SK-N-SH (cell line): Measurements from ENCODE around the gene GRIK3. TPM values are rescaled to one million over a fixed set of nuclear protein-coding genes. Genes with fewer than 3 reads are reported as not detected.

Source experiments
- CTCF ChIA-PET: fragments of 300-600, 350-600 bp; formaldehyde crosslinking; extraction: SDS; loops from one replicate; lab custom pipeline; 2021; lab: Yijun Ruan, JAX
- POLR2A ChIA-PET: fragments of 350-600 bp; sonication (Branson Sonifier 250); formaldehyde crosslinking; extraction: SDS; loops from one replicate; lab custom pipeline; 2020; ENCODE audit warnings: antibody characterized with exemption, inconsistent platforms; lab: Yijun Ruan, JAX
- DNase-seq: peaks from one replicate; pipeline ENCODE4 v3.0.0; 2012
- H2AFZ ChIP-seq: fragments of 200-600 bp; sonication (generic); 2 replicates; pipeline ENCODE4 v1.8.1; 2016; ENCODE audit warnings: antibody characterized with exemption, mild to moderate bottlenecking, low read depth
- H3F3A ChIP-seq: fragments of 200-600 bp; sonication (generic); replicated peaks from 2 replicates; pipeline ENCODE3; 2016; ENCODE audit warnings: antibody characterized with exemption, mild to moderate bottlenecking; ENCODE audit not compliant: insufficient read depth
- H3K27ac ChIP-seq, 2 experiments: fragments of 200-500 bp in 1 of 2; fragments of 200-600 bp in 1 of 2; sonication (Bioruptor generic) in 1 of 2; sonication (generic), shearing (Covaris generic) in 1 of 2; 2 replicates each; pipeline versions ENCODE4 v1.5.1 to v1.6.1; 2014 to 2016; ENCODE audit warnings: low read depth in 2 of 2, inconsistent platforms in 1 of 2, low read length in 1 of 2, mild to moderate bottlenecking in 1 of 2, mixed read lengths in 1 of 2
- H3K27me3 ChIP-seq: fragments of 200-600 bp; sonication (generic), shearing (Covaris generic); 2 replicates; pipeline ENCODE4 v1.6.1; 2016; ENCODE audit warnings: mixed run types; ENCODE audit not compliant: insufficient read depth
- H3K36me3 ChIP-seq, 2 experiments: fragments of 200-500 bp in 1 of 2; fragments of 200-600 bp in 1 of 2; sonication (Bioruptor generic) in 1 of 2; sonication (generic) in 1 of 2; replicated peaks in 1 of 2; 2 replicates each; pipeline versions ENCODE3 to v1.5.1; 2014 to 2016; ENCODE audit warnings: low read length in 1 of 2, mild to moderate bottlenecking in 1 of 2; ENCODE audit not compliant: insufficient read depth in 2 of 2, control insufficient read depth in 1 of 2
- H3K4me1 ChIP-seq, 2 experiments: fragments of 200-500 bp in 1 of 2; fragments of 200-600 bp in 1 of 2; sonication (Bioruptor generic) in 1 of 2; sonication (generic), shearing (Covaris generic) in 1 of 2; 2 replicates each; pipeline versions ENCODE4 v1.5.1 to v1.6.1; 2014 to 2016; ENCODE audit warnings: low read depth in 1 of 2, low read length in 1 of 2, mixed run types in 1 of 2; ENCODE audit not compliant: insufficient read depth in 2 of 2, control insufficient read depth in 1 of 2
- H3K4me2 ChIP-seq: fragments of 200-600 bp; sonication (generic), shearing (Covaris generic); 2 replicates; pipeline ENCODE4 v1.6.1; 2017; ENCODE audit warnings: mixed run types
- H3K4me3 ChIP-seq, 2 experiments: fragments of 200-500 bp in 1 of 2; fragments of 200-600 bp in 1 of 2; sonication (Bioruptor generic) in 1 of 2; sonication (generic), shearing (Covaris generic) in 1 of 2; 2 replicates each; pipeline versions ENCODE4 v1.5.1 to v1.8.1; 2014 to 2016; ENCODE audit warnings: low read depth in 2 of 2, inconsistent platforms in 1 of 2, low read length in 1 of 2, mild to moderate bottlenecking in 1 of 2, mixed read lengths in 1 of 2, moderate library complexity in 1 of 2
- H3K79me2 ChIP-seq: fragments of 200-600 bp; sonication (generic); 2 replicates; pipeline ENCODE4 v1.8.1; 2017; ENCODE audit warnings: mild to moderate bottlenecking; ENCODE audit not compliant: insufficient read depth
- H3K9ac ChIP-seq: fragments of 200-600 bp; sonication (generic); 2 replicates; pipeline ENCODE4 v1.6.1; 2017; ENCODE audit warnings: mixed run types
- H3K9me2 ChIP-seq: fragments of 200-600 bp; sonication (generic); 2 replicates; pipeline ENCODE4 v1.6.1; 2017; ENCODE audit warnings: mixed run types
- H3K9me3 ChIP-seq: fragments of 200-600 bp; sonication (generic); 2 replicates; pipeline ENCODE4 v1.6.1; 2017; ENCODE audit warnings: mixed run types, mild to moderate bottlenecking, moderate library complexity
- H4K20me1 ChIP-seq: fragments of 200-600 bp; sonication (generic); 2 replicates; pipeline ENCODE4 v1.6.1; 2017; ENCODE audit warnings: mild to moderate bottlenecking, mixed run types; ENCODE audit not compliant: insufficient read depth
- ELF1 ChIP-seq: IDR thresholded peaks from 2 replicates; pipeline ENCODE4 v1.4.0; 2012
- EZH2phosphoT487 ChIP-seq: fragments of 200-600 bp; sonication (generic); IDR thresholded peaks from 2 replicates; pipeline ENCODE4 v1.6.1; 2017; ENCODE audit warnings: low read depth, mixed run types, mild to moderate bottlenecking, antibody characterized with exemption, moderate library complexity, borderline replicate concordance
- FOXJ3 ChIP-seq: sonication (generic); formaldehyde crosslinking; IDR thresholded peaks from 2 replicates; pipeline ENCODE4 v1.5.1; 2020; ENCODE audit warnings: mild to moderate bottlenecking, missing genetic modification reagents
- GABPA ChIP-seq: IDR thresholded peaks from 2 replicates; pipeline ENCODE4 v1.4.0; 2012; ENCODE audit warnings: low read depth, mild to moderate bottlenecking
- GATA2 ChIP-seq: sonication (generic); formaldehyde crosslinking; IDR thresholded peaks from 2 replicates; pipeline ENCODE4 v1.5.0; 2020; ENCODE audit warnings: mild to moderate bottlenecking, missing genetic modification reagents
- MXI1 ChIP-seq: IDR thresholded peaks from 2 replicates; pipeline ENCODE4 v1.6.1; 2012; ENCODE audit warnings: mild to moderate bottlenecking, low read depth, low read length, improper control_type of control experiment
- NFIC ChIP-seq: IDR thresholded peaks from 2 replicates; pipeline ENCODE4 v1.4.0; 2012; ENCODE audit warnings: borderline replicate concordance
- NRF1 ChIP-seq: IDR thresholded peaks from 2 replicates; pipeline ENCODE4 v1.6.1; 2012; ENCODE audit warnings: low read depth, mild to moderate bottlenecking, low read length
- RCOR1 ChIP-seq: fragments of 150-350 bp; IDR thresholded peaks from 2 replicates; pipeline ENCODE4 v1.6.1; 2017; ENCODE audit warnings: antibody characterized with exemption, low read length
- RFX5 ChIP-seq: IDR thresholded peaks from 2 replicates; pipeline ENCODE4 v1.6.1; 2012; ENCODE audit warnings: mild to moderate bottlenecking, improper control_type of control experiment, low read length
- YY1 ChIP-seq: IDR thresholded peaks from 2 replicates; pipeline ENCODE4 v1.4.0; 2012; ENCODE audit warnings: low read depth, mild to moderate bottlenecking
- WGBS: methylation state at CpG from one replicate; pipeline ENCODE4 v1.1.6; 2017; ENCODE audit warnings: low lambda C conversion rate; 5-methylcytosine and 5-hydroxymethylcytosine counted together
- polyA plus RNA-seq, 3 experiments: library from polyadenylated mRNA; depleted of rRNA; stranded (reverse); fragments of >200 nt; gene quantifications; 2 replicates each; pipeline ENCODE4 v1.2.3, GENCODE V29; 2012
- TF ChIP-seq, protein P1 (sequence below): fragments of 150-350 bp; IDR thresholded peaks from 2 replicates; pipeline ENCODE4 v1.6.1; 2017; ENCODE audit warnings: antibody characterized with exemption, low read length, low read depth, borderline replicate concordance
- TF ChIP-seq, protein P2 (sequence below): IDR thresholded peaks from 2 replicates; pipeline ENCODE4 v1.6.1; 2012; ENCODE audit warnings: mild to moderate bottlenecking, low read depth, low read length, moderate library complexity
- TF ChIP-seq, protein P3 (sequence below): IDR thresholded peaks from 2 replicates; pipeline ENCODE4 v1.4.0; 2012; ENCODE audit warnings: low read depth, borderline replicate concordance
- TF ChIP-seq, protein P4 (sequence below): IDR thresholded peaks from 2 replicates; pipeline ENCODE4 v1.4.0; 2012; ENCODE audit warnings: low read depth, borderline replicate concordance
- TF ChIP-seq, protein P5 (sequence below): fragments of 150-350 bp; IDR thresholded peaks from 2 replicates; pipeline ENCODE4 v1.6.1; 2016; ENCODE audit warnings: mild to moderate bottlenecking, low read depth, low read length

GRIK3 gene
- polyA plus RNA-seq, 1 of the 3 experiments (the other 2 are of a cell fraction): not detected

DNA sequence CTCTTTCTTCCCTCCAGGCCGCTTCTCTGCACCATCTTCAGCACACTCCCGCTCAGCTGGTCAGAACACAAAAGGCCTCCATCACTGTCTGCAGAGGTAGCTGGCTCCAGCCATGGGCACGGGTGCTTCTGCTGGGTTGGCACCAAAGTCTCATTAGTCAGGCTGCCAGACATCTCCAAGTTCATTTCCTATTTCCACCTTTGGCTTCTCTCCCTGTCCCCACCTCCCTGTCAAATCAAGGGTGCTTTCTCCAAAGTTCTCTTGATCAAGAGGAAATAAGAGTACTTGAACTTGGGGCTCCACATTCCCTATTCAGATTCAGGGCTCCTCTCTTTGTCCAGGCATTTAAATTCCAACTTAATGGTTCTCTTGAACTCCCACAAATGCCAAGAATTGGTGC is 33.9 kb upstream of the GRIK3 start (continued):
- no peak for TF ChIP-seq GABPA

DNA sequence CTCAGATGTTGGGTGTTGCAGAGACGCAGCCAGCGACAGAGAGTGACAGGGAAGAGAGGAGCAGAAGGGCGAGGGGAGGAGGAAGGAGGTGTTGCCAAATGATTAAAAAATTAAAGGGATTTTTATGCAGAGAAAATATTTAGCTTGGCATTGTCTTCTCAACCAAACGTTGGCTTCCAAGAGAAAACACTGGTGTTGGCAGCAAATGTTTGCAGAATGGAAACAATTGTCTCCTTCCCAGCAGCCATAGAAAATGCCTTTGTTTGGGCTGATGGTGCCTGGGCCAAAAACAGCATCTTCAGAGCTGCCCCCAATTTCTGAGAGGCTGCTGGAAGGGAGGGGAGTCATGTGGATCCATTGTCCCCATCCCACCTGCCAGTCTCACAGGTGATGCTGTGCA is 29.7 kb upstream of the GRIK3 start:
- CTCF ChIA-PET: interaction anchor here (2.1 kb wide), 1 partner anchor 10 kb away, joined by 5 read pairs; no protein-coding TSS in a partner anchor
- Histone ChIP-seq H3F3A (no peaks in the 10 kb centered on the region), H3K4me1 (peaks cover 0 to 6% of the 10 kb centered on the region in 2 experiments; a peak in 1 of 4 replicates), H3K79me2 (no peaks in the 10 kb centered on the region), H2AFZ (no peak overlapping the region), H3K4me3 (no peak overlapping the region), H3K9me2 (no peaks in the 10 kb centered on the region), H3K27ac (no peak overlapping the region), H3K9me3 (no peaks in the 10 kb centered on the region), H4K20me1 (no peaks in the 10 kb centered on the region), H3K36me3 (no peaks in the 10 kb centered on the region), H3K4me2 (no peak overlapping the region), H3K27me3 (no peaks in the 10 kb centered on the region), H3K9ac (no peak overlapping the region)
- 30% methylated on average over 4 of the region's 4 CpGs for WGBS
- no peak for TF ChIP-seq MXI1
- no peak for TF ChIP-seq FOXJ3 (CRISPR knock-in tag)
- TF ChIP-seq, protein P1, sequence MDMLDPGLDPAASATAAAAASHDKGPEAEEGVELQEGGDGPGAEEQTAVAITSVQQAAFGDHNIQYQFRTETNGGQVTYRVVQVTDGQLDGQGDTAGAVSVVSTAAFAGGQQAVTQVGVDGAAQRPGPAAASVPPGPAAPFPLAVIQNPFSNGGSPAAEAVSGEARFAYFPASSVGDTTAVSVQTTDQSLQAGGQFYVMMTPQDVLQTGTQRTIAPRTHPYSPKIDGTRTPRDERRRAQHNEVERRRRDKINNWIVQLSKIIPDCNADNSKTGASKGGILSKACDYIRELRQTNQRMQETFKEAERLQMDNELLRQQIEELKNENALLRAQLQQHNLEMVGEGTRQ: no peak
- no peak for TF ChIP-seq ELF1
- no peak for TF ChIP-seq RCOR1
- no peak for TF ChIP-seq RFX5
- no peak for TF ChIP-seq GATA2 (CRISPR knock-in tag)
- TF ChIP-seq, protein P2, sequence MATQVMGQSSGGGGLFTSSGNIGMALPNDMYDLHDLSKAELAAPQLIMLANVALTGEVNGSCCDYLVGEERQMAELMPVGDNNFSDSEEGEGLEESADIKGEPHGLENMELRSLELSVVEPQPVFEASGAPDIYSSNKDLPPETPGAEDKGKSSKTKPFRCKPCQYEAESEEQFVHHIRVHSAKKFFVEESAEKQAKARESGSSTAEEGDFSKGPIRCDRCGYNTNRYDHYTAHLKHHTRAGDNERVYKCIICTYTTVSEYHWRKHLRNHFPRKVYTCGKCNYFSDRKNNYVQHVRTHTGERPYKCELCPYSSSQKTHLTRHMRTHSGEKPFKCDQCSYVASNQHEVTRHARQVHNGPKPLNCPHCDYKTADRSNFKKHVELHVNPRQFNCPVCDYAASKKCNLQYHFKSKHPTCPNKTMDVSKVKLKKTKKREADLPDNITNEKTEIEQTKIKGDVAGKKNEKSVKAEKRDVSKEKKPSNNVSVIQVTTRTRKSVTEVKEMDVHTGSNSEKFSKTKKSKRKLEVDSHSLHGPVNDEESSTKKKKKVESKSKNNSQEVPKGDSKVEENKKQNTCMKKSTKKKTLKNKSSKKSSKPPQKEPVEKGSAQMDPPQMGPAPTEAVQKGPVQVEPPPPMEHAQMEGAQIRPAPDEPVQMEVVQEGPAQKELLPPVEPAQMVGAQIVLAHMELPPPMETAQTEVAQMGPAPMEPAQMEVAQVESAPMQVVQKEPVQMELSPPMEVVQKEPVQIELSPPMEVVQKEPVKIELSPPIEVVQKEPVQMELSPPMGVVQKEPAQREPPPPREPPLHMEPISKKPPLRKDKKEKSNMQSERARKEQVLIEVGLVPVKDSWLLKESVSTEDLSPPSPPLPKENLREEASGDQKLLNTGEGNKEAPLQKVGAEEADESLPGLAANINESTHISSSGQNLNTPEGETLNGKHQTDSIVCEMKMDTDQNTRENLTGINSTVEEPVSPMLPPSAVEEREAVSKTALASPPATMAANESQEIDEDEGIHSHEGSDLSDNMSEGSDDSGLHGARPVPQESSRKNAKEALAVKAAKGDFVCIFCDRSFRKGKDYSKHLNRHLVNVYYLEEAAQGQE: no peak
- TF ChIP-seq, protein P3, sequence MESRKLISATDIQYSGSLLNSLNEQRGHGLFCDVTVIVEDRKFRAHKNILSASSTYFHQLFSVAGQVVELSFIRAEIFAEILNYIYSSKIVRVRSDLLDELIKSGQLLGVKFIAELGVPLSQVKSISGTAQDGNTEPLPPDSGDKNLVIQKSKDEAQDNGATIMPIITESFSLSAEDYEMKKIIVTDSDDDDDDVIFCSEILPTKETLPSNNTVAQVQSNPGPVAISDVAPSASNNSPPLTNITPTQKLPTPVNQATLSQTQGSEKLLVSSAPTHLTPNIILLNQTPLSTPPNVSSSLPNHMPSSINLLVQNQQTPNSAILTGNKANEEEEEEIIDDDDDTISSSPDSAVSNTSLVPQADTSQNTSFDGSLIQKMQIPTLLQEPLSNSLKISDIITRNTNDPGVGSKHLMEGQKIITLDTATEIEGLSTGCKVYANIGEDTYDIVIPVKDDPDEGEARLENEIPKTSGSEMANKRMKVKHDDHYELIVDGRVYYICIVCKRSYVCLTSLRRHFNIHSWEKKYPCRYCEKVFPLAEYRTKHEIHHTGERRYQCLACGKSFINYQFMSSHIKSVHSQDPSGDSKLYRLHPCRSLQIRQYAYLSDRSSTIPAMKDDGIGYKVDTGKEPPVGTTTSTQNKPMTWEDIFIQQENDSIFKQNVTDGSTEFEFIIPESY: no peak
- TF ChIP-seq, protein P4, sequence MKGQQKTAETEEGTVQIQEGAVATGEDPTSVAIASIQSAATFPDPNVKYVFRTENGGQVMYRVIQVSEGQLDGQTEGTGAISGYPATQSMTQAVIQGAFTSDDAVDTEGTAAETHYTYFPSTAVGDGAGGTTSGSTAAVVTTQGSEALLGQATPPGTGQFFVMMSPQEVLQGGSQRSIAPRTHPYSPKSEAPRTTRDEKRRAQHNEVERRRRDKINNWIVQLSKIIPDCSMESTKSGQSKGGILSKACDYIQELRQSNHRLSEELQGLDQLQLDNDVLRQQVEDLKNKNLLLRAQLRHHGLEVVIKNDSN: no peak
- no peak for TF ChIP-seq NFIC
- no peak for TF ChIP-seq EZH2phosphoT487
- TF ChIP-seq, protein P5, sequence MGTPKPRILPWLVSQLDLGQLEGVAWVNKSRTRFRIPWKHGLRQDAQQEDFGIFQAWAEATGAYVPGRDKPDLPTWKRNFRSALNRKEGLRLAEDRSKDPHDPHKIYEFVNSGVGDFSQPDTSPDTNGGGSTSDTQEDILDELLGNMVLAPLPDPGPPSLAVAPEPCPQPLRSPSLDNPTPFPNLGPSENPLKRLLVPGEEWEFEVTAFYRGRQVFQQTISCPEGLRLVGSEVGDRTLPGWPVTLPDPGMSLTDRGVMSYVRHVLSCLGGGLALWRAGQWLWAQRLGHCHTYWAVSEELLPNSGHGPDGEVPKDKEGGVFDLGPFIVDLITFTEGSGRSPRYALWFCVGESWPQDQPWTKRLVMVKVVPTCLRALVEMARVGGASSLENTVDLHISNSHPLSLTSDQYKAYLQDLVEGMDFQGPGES: no peak
- no peak for TF ChIP-seq YY1
- no peak for TF ChIP-seq NRF1
- DNase-seq: no peak
- POLR2A ChIA-PET: no interaction called here
